ENCODE measurements around the gene ZNF558.

The ZNF558 gene

GRCh38 chr19:8832132-8833021 is at the start of gene ZNF558, which contains the start of gene MBD3L1:
ZNF558 (minus strand) TSS chr19:8832304; CDS start chr19:8822659, 9,645 bp downstream.
MBD3L1 (plus strand) TSS chr19:8832377; CDS start chr19:8842679, 10,302 bp downstream.
- DNase-seq (ENCODE audit: low read depth in 2 of 2), result peak; percentile 97 to 98

- DNase-seq (ENCODE audit: low read depth in 2 of 2), result no peak
Observed at GRCh38 chr19:8881512-8881911, 49.4 kb upstream of the ZNF558 start.

DNA sequence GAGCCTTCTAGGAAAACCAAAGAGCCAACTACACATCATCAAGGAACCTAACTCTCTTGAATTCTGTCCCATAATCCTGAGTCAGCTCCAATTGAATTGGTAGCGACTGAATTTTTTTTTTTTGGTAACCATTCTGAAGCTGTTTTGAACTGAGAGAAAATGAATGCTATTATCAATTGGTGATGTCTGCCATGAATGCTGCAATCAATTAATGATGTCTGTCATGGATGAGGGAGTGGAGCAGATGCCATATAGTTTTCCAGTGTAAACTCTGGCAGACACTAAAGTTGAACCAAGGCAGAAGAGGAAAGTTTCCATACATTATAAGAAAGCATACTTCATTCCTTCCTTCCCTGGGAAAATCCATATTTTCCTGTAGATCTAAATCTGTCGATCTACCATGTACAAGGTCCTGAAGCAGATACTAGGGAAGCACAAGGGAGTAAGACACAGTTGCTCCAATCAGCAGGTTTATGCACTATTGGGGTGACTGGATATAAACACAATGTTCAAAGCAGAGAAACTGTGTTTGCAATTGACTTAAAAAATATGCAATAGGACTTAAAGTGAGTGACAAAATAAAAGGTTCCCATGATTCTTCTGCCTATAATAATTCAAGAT is 48.9 kb upstream of the ZNF558 start:
- DNase-seq (ENCODE audit: low read depth in 2 of 2), result no peak

GRCh38 chr19:8877854-8878705 is 46.0 kb upstream of the ZNF558 start:
- DNase-seq (ENCODE audit: low read depth in 2 of 2), result no peak

GRCh38 chr19:8866344-8866743 is 34.2 kb upstream of the ZNF558 start:
- no peak for DNase-seq (ENCODE audit: low read depth in 2 of 2)

GRCh38 chr19:8858260-8858659 is 26.2 kb upstream of the ZNF558 start:
- DNase-seq (ENCODE audit: low read depth in 2 of 2), result no peak

DNA sequence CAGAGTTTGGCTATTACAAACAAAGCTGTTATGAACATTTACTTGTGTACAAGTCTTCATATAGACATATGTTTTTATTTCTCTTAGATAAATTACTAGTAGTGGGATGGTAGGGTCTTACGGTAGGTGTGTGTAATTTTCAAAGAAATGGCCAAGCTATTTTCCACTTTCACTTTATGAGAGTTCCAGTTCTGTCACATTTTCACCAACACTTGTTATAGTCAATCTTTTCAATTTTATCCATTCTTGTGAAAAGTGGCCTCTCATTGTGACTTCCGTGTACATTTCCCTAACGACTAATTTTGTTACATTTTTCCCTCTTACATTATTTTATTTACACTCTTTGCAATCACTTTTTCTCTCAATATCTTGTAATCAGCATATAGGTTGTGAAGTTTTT is 18.4 kb upstream of the ZNF558 start:
- no peak for DNase-seq (ENCODE audit: low read depth in 2 of 2)

- no peak for DNase-seq (ENCODE audit: low read depth in 2 of 2)
Observed at GRCh38 chr19:8849232-8849631, 17.1 kb upstream of the ZNF558 start.

- DNase-seq (ENCODE audit: low read depth in 2 of 2), result no peak
Observed at GRCh38 chr19:8846819-8847218, 14.7 kb upstream of the ZNF558 start.

DNA sequence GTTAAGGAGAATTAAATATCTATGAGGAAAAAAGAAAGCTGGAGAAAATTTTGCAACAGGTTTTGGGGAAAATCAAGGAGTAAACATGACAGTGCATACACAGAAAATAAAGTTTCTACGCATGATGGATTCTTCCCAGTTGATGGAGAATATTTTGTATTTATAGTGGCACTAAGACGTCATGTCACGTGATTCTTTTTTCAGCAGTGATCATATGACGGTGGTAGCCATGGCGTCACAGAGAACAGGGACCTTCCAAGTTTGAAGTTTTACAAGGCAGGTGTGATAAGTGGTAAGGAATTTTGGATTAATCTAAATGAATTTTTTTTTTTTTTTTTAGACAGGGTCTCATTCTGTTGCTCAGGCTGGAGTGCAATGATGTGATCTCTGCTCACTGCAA is 8.6 kb upstream of the ZNF558 start:
- no peak for DNase-seq (ENCODE audit: low read depth in 2 of 2)

GRCh38 chr19:8835877-8836276 is 3.8 kb upstream of the ZNF558 start:
- no peak for DNase-seq (ENCODE audit: low read depth in 2 of 2)

DNA sequence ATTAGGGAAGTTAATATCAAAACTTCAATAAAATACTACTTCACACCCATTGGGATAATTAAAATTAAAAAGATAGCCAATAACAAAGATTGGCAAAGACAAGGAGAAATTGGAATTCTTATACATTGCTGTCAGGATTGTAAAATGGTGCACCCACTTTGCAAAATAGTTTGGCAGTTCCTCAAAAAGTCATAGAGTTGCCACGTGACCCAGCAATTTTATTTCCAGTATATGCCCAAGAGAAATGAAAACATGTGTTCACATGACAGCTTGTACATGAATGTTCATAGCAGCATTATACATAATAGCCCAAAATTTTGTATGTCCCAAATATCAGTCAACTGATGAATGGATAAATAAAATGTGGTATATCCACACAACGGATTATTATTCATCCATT is 3.3 kb upstream of the ZNF558 start:
- DNase-seq (ENCODE audit: low read depth in 2 of 2), result no peak

DNA sequence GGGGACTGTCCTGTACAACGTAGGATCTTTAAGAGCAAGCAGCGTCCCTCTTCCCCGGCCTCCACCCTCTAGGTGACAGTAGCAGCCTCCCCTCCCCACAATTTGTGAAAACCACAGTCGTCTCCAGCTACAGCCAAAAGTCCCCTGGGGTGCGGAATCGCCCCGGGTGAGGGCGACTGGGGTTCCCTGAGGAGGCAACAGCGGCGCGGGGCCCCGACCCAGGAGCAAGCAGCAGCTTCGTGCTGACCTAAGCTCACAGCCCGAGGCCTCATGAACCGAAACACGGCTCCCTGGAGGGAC is 322 bp downstream of the ZNF558 start:
- no peak for DNase-seq (ENCODE audit: low read depth in 2 of 2)

DNA sequence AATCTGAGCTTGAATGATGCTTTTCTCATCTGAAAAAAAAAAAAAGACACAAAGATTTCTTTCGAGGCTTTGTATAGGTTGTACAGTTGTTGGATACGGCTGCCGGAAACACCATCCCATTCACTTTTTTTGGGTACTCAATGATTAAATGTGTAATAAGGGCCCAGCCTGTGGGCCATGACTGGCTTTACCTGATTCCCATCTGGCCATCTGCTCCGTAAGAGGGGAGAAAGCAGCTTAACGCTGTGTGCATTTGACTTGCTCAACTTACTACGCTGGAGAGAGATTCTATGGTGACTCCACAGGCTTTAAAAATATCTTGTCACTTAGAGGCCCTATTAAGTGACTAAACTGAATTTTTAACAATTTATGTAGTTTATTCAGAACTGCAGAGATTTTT is 731 bp downstream of the ZNF558 start:
- no peak for DNase-seq (ENCODE audit: low read depth in 2 of 2)

GRCh38 chr19:8827277-8827676 is 4.8 kb downstream of the ZNF558 start:
- no peak for DNase-seq (ENCODE audit: low read depth in 2 of 2)

DNA sequence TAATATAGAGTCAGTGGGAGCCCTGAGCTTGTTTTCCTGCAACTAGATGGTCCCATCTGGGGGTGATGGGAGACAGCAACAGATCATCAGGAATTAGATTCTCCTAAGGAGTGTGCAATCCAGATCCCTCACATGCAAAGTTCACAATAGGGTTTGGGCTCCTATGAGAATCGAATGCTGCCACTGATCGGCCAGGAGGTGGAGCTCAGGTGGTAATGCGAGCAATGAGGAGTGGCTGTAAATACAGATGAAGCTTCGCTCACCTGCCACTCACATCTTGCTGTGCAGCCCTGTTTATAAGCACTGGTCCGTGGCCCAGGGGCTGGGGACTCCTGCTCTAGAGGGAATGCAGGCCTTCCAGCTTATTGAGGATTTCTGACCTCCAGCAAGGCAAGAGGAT is 5.7 kb downstream of the ZNF558 start:
- DNase-seq (ENCODE audit: low read depth in 2 of 2), result no peak

GRCh38 chr19:8821748-8822241 is 10.3 kb downstream of the ZNF558 start:
- no peak for DNase-seq (ENCODE audit: low read depth in 2 of 2)

GRCh38 chr19:8820234-8820633 is 11.9 kb downstream of the ZNF558 start:
- no peak for DNase-seq (ENCODE audit: low read depth in 2 of 2)

GRCh38 chr19:8815780-8816179 is 16.3 kb downstream of the ZNF558 start:
- DNase-seq (ENCODE audit: low read depth in 2 of 2), result no peak

DNA sequence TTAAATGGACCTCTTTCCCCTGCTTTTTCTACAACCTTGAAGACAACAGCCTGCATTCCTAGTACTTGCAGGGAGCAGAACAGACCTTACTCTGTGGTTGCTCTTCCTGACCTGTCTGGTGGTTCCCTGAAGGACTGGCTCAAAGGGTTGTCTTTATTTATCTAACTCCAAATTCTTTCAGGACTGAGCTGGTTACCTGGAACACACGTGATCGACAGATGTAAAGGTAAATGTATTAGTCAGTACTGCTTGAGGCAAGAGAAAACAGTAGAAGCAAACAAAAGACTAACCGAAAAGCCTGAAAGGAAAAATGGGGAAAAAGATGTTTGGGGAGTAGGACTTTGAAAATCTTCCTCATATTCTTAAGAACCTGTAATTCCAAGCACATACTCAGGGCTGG is 17.9 kb downstream of the ZNF558 start:
- no peak for DNase-seq (ENCODE audit: low read depth in 2 of 2)

DNA sequence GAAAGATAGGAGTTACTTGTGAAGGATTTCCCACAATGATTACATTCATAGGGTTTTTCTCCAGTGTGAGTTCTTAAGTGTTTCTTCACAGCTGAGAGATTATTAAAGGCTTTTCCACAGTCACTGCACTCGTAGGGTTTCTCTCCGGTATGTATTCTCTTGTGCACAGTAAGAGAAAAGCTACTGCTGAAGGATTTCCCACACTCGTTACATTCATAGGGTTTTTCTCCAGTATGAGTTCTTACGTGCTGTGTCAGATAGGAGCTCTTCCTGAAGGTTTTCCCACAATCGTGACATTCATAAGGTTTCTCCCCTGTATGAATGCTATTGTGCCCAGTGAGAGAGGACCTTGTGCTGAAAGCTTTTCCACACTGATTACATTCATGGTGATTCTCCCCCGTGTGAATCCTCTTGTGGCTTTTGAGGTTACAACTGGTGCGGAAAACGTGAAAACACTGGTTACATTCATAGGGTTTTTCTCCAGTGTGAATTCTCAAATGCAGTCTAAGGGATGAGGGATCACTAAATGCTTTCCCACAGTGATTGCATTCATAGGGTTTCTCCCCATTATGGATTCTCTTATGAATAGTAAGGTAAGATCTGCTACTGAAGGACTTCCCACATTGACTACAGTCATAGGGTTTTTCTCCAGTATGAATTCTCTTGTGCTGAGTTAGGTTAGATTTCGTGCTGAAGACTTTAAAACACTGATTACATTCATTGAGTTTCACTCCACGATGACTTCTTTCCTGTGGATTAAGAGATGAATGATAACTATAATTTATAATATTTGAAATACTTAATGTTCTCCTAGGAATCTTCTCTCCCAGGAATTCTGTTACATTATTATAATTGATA is 20.6 kb downstream of the ZNF558 start:
- no peak for DNase-seq (ENCODE audit: low read depth in 2 of 2)

All from stimulated activated CD8-positive, alpha-beta memory T cell treated with anti-CD3 and anti-CD28 coated beads, Interleukin-15, amount 100 ng/mL, for 48 hours (primary cell).